ENCODE data around the gene C16orf96. TPM values are rescaled to one million over a fixed set of nuclear protein-coding genes. Genes with fewer than 3 reads are reported as not detected.

Gene C16orf96
- under 1 TPM; 0.17 to 0.33 (median 0.23) TPM for total RNA-seq
- under 1 TPM; 0.06 to 0.07 (median 0.06) TPM for polyA plus RNA-seq
- long read RNA-seq, donor 1, result 0 reads
- long read RNA-seq, donor 2, result 0 reads

DNA sequence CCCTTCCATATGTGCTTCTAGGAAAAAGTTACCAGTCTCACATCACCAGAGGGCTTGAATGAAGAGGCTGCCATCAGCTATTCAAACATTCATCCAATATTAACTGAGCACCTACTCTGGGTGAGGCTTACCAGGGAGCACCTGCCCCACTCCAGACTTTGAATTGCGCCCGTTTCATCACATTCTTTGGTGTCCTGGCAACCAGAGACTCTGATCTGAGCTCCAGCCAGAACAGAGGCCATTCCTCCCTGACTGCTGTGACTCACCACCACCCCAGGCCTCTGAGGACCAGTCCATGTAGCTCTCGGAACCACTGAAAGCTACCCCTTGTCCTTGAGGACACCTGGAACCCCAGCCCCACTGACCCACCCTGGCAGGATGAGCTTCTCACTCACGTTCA lies at the start of gene C16orf96:
Gene C16orf96 (plus strand): TSS at position 229 of the 400 bp plus-strand sequence. CDS start 150 bp downstream, at position 379.
- 78 to 94% (median 83%) methylated on average over 4 of the region's 4 CpGs for WGBS, 5 donors
- H3K27me3 ChIP-seq (replicated peaks in 1 of 7), result no peaks in the 10 kb centered on the region
- no peak for DNase-seq
- no peaks in the 10 kb centered on the region for H3K9me3 ChIP-seq
- H3K4me1 ChIP-seq, result no peaks in the 10 kb centered on the region
- H3K36me3 ChIP-seq, result no peaks in the 10 kb centered on the region
- TF ChIP-seq, protein P1, sequence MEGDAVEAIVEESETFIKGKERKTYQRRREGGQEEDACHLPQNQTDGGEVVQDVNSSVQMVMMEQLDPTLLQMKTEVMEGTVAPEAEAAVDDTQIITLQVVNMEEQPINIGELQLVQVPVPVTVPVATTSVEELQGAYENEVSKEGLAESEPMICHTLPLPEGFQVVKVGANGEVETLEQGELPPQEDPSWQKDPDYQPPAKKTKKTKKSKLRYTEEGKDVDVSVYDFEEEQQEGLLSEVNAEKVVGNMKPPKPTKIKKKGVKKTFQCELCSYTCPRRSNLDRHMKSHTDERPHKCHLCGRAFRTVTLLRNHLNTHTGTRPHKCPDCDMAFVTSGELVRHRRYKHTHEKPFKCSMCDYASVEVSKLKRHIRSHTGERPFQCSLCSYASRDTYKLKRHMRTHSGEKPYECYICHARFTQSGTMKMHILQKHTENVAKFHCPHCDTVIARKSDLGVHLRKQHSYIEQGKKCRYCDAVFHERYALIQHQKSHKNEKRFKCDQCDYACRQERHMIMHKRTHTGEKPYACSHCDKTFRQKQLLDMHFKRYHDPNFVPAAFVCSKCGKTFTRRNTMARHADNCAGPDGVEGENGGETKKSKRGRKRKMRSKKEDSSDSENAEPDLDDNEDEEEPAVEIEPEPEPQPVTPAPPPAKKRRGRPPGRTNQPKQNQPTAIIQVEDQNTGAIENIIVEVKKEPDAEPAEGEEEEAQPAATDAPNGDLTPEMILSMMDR (IDR thresholded peaks at IDR 0.05 in 8 of 11, conservative IDR thresholded peaks at IDR 0.05 in 3 of 11), result no peak
- no peak for TF ChIP-seq POLR2A (IDR thresholded peaks at IDR 0.05)
- no peak for TF ChIP-seq POLR2AphosphoS5 (IDR thresholded peaks at IDR 0.05)
- intact Hi-C loops (cut with DNase I; ENCODE audit: low total_unique reads), result no loop called here
- no peak within 1 kb of the TSS for H3K27ac ChIP-seq
- H3K4me3 ChIP-seq, result no peak within 1 kb of the TSS

DNA sequence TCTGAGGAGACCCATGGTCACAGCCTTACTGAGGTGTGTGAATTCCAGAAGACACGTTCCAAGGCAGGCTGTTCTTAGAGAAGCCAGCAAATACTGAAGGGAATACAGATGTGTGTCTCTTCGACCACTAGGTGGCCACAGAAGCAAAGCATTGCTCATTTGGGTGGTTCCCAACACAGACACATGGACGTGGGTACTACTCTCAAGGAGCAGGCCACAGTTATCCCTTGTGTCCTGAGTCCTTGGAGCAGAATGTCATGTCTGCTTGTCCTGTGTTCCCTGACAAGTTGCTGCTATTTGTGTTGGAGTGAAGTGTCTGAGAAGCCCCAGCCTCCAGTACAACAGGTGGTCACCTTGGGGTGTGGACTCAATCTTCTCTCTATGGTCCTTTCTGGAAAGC lies 49.7 kb upstream of the C16orf96 start:
- Histone ChIP-seq H3K4me1 (peaks cover 20 to 70% (median 47%) of the 10 kb centered on the region in 6 donors), H3K36me3 (peaks cover 4 to 69% (median 45%) of the 10 kb centered on the region in 6 donors), H3K4me3 (peak overlapping the region in 1 of 8 donors; percentile 56), H3K27me3 (replicated peaks in 1 of 7) (no peaks in the 10 kb centered on the region), H3K27ac (peak overlapping the region in 7 of 8 donors; percentile 75 to 93 (median 91)), H3K9me3 (no peaks in the 10 kb centered on the region)
- TF ChIP-seq POLR2A (IDR thresholded peaks at IDR 0.05), result no peak
- TF ChIP-seq POLR2AphosphoS5 (IDR thresholded peaks at IDR 0.05), result peak in 1 of 3 donors; percentile 62
- TF ChIP-seq, protein P1 (IDR thresholded peaks at IDR 0.05 in 8 of 11, conservative IDR thresholded peaks at IDR 0.05 in 3 of 11), result peak; percentile 64 to 90 (median 84)
- WGBS, 5 donors, result 2 to 7% (median 4%) methylated on average over 3 of the region's 3 CpGs
- DNase-seq, result no peak
- intact Hi-C loops (cut with DNase I; ENCODE audit: low total_unique reads), result no loop called here

DNA sequence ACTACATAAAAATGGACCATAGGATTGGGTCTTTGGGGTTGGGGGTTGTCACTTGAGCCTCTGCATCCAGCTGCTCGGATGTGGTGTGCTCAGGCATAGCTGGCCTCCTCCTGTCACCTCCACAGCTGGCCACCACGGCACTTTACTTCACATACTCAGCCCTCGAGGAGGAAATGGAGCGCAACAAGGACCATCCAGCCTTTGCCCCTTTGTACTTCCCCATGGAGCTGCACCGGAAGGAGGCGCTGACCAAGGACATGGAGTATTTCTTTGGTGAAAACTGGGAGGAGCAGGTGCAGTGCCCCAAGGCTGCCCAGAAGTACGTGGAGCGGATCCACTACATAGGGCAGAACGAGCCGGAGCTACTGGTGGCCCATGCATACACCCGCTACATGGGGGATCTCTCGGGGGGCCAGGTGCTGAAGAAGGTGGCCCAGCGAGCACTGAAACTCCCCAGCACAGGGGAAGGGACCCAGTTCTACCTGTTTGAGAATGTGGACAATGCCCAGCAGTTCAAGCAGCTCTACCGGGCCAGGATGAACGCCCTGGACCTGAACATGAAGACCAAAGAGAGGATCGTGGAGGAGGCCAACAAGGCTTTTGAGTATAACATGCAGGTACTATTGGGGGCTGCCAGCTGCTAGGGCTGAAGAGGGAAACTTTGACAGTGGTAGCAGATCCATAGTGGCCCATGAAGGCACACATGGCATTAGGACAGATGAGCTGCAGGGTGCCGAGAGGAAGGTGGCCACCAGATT lies 48.4 kb upstream of the C16orf96 start:
- H3K4me3 ChIP-seq, result no peak overlapping the region
- H3K27ac ChIP-seq, result peak overlapping the region in 1 of 8 donors; percentile 93
- no peak for DNase-seq
- intact Hi-C loops (cut with DNase I; ENCODE audit: low total_unique reads), result no loop called here
- peaks cover 20 to 69% (median 43%) of the 10 kb centered on the region in 6 donors for H3K4me1 ChIP-seq
- H3K9me3 ChIP-seq, result no peaks in the 10 kb centered on the region
- H3K27me3 ChIP-seq (replicated peaks in 1 of 7), result no peaks in the 10 kb centered on the region
- peaks cover 4 to 80% (median 58%) of the 10 kb centered on the region in 6 donors for H3K36me3 ChIP-seq
- TF ChIP-seq, protein P1 (IDR thresholded peaks at IDR 0.05 in 8 of 11, conservative IDR thresholded peaks at IDR 0.05 in 3 of 11), result no peak
- TF ChIP-seq POLR2A (IDR thresholded peaks at IDR 0.05), result no peak
- no peak for TF ChIP-seq POLR2AphosphoS5 (IDR thresholded peaks at IDR 0.05)
- 86 to 93% (median 89%) methylated on average over 17 of the region's 17 CpGs for WGBS, 5 donors

DNA sequence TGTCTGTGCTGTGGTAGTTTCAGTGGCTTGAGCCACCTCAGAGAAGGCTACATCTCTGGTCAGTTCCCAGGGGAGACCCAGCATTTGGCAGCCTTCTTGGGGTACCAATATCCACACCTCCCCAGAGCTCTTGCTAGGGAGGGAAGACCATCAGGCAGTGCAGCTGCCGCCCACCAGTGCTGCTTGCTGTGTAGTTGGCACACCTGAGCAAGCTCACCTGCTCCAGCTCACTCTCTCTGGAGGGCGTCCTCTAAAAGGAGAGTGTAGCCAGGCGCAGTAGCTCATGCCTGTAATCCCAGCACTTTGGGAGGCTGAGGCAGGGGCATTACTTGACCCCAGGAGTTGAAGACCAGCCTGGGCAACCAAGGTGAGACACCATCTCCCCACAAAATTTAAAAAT lies 47.3 kb upstream of the C16orf96 start:
- WGBS, 5 donors, result 93 to 100% (median 97%) methylated on average over 2 to 3 of the region's 3 CpGs
- no peaks in the 10 kb centered on the region for H3K27me3 ChIP-seq (replicated peaks in 1 of 7)
- intact Hi-C loops (cut with DNase I; ENCODE audit: low total_unique reads), result no loop called here
- H3K27ac ChIP-seq, result peak overlapping the region in 1 of 8 donors; percentile 93
- no peaks in the 10 kb centered on the region for H3K9me3 ChIP-seq
- TF ChIP-seq POLR2A (IDR thresholded peaks at IDR 0.05) (no peak), POLR2AphosphoS5 (IDR thresholded peaks at IDR 0.05) (no peak)
- peaks cover 23 to 69% (median 47%) of the 10 kb centered on the region in 6 donors for H3K4me1 ChIP-seq
- H3K4me3 ChIP-seq, result no peak overlapping the region
- peaks cover 4 to 86% (median 64%) of the 10 kb centered on the region in 6 donors for H3K36me3 ChIP-seq
- peak; percentile 64 for DNase-seq

Data from spleen (tissue), 13 donors.